CD14-positive monocyte (primary cell): ENCODE measurements around the gene MBD5. TPM values are rescaled to one million over a fixed set of nuclear protein-coding genes. Genes with fewer than 3 reads are reported as not detected.

Source experiments
- DNase-seq, 3 donors: peaks; one replicate each; pipeline ENCODE4 v3.0.0-alpha.2; 2011 to 2022
- H2AFZ ChIP-seq: 2 replicates; pipeline ENCODE4 v1.6.0; 2012; ENCODE audit warnings: mild to moderate bottlenecking, low read depth, low read length, inconsistent platforms; ENCODE audit not compliant: insufficient read depth, poor library complexity, severe bottlenecking
- H3K27ac ChIP-seq, 2 donors: 1 replicate in 1 of 2; 2 replicates in 1 of 2; pipeline ENCODE4 v1.5.1; 2012 to 2013; ENCODE audit warnings: low read length in 2 of 2, control low read depth in 1 of 2, inconsistent platforms in 1 of 2, low read depth in 1 of 2, mild to moderate bottlenecking in 1 of 2
- H3K27me3 ChIP-seq, 2 donors: one replicate each; pipeline versions ENCODE4 v1.6.0 to v1.6.1; 2011 to 2013; ENCODE audit warnings: low read length in 2 of 2; ENCODE audit not compliant: control insufficient read depth in 2 of 2, insufficient read depth in 2 of 2
- H3K36me3 ChIP-seq, 2 donors: replicated peaks in 1 of 2; 1 replicate in 1 of 2; 2 replicates in 1 of 2; pipeline versions ENCODE4 v1.5.1 to v1.6.1; 2012 to 2013; ENCODE audit warnings: low read length in 2 of 2, control low read depth in 1 of 2, inconsistent platforms in 1 of 2, mild to moderate bottlenecking in 1 of 2; ENCODE audit not compliant: insufficient read depth in 2 of 2, control insufficient read depth in 1 of 2
- H3K4me1 ChIP-seq, 2 donors: 1 replicate in 1 of 2; 2 replicates in 1 of 2; pipeline versions ENCODE4 v1.5.1 to v1.6.1; 2012 to 2013; ENCODE audit warnings: low read length in 2 of 2, control low read depth in 1 of 2, inconsistent platforms in 1 of 2, mild to moderate bottlenecking in 1 of 2, moderate library complexity in 1 of 2; ENCODE audit not compliant: insufficient read depth in 2 of 2, control insufficient read depth in 1 of 2
- H3K4me2 ChIP-seq: replicated peaks from 2 replicates; pipeline ENCODE3; 2012; ENCODE audit warnings: low read length, moderate library complexity, mild to moderate bottlenecking; ENCODE audit not compliant: poor library complexity, severe bottlenecking; ENCODE audit errors: extremely low read depth
- H3K4me3 ChIP-seq, 3 experiments: fragments of 200-600 bp in 1 of 3; sonication (generic) in 1 of 3; replicated peaks in 1 of 3; 1 replicate in 2 of 3; 2 replicates in 1 of 3; pipeline ENCODE4 v1.5.1; 2011 to 2013; ENCODE audit warnings: low read length in 3 of 3, mild to moderate bottlenecking in 3 of 3, control low read depth in 2 of 3, low read depth in 2 of 3, inconsistent platforms in 1 of 3, moderate library complexity in 1 of 3
- H3K79me2 ChIP-seq: 2 replicates; pipeline ENCODE4 v1.6.0; 2012; ENCODE audit warnings: mild to moderate bottlenecking, control low read depth, inconsistent platforms, low read length, moderate library complexity; ENCODE audit not compliant: insufficient read depth
- H3K9ac ChIP-seq: 2 replicates; pipeline ENCODE4 v1.6.0; 2017; ENCODE audit warnings: low read length, mild to moderate bottlenecking; ENCODE audit not compliant: insufficient read depth, poor library complexity, severe bottlenecking
- H3K9me3 ChIP-seq, 2 donors: replicated peaks in 1 of 2; 1 replicate in 1 of 2; 2 replicates in 1 of 2; pipeline versions ENCODE4 v1.5.1 to v1.6.1; 2012 to 2013; ENCODE audit warnings: low read length in 2 of 2, control low read depth in 1 of 2; ENCODE audit not compliant: control insufficient read depth in 1 of 2, insufficient read depth in 1 of 2
- H4K20me1 ChIP-seq: 2 replicates; pipeline ENCODE4 v1.6.0; 2012; ENCODE audit warnings: mild to moderate bottlenecking, low read length, control low read depth, moderate library complexity; ENCODE audit not compliant: insufficient read depth
- H3K27ac Mint-ChIP-seq, 7 donors: one replicate each; pipeline ENCODE4 v1.8.0; 2020; ENCODE audit warnings: mild to moderate bottlenecking in 7 of 7, mixed read lengths in 7 of 7, moderate library complexity in 6 of 7, inconsistent platforms in 2 of 7
- H3K27me3 Mint-ChIP-seq, 3 donors: one replicate each; pipeline ENCODE4 v1.8.0; 2021 to 2022; ENCODE audit warnings: low read depth in 3 of 3, mild to moderate bottlenecking in 3 of 3, mixed read lengths in 3 of 3, moderate library complexity in 3 of 3, inconsistent platforms in 1 of 3
- H3K36me3 Mint-ChIP-seq, 2 donors: one replicate each; pipeline ENCODE4 v1.8.0; 2020; ENCODE audit warnings: mixed read lengths in 2 of 2, inconsistent platforms in 1 of 2, mild to moderate bottlenecking in 1 of 2
- H3K4me1 Mint-ChIP-seq: one replicate; pipeline ENCODE4 v1.8.0; 2020; ENCODE audit warnings: mild to moderate bottlenecking, mixed read lengths
- H3K4me3 Mint-ChIP-seq, 2 donors: one replicate each; pipeline ENCODE4 v1.8.0; 2020; ENCODE audit warnings: mild to moderate bottlenecking in 2 of 2, mixed read lengths in 2 of 2, moderate library complexity in 1 of 2
- H3K9me3 Mint-ChIP-seq, 7 donors: one replicate each; pipeline ENCODE4 v1.8.0; 2020 to 2022; ENCODE audit warnings: mixed read lengths in 7 of 7, mild to moderate bottlenecking in 6 of 7, moderate library complexity in 6 of 7, inconsistent platforms in 2 of 7
- WGBS: methylation state at CpG from one replicate; pipeline ENCODE4 v1.1.5; 2013; ENCODE audit warnings: missing lambda C conversion rate; ENCODE audit not compliant: insufficient coverage; 5-methylcytosine and 5-hydroxymethylcytosine counted together
- intact Hi-C, 2 donors: fragments of 100-400 bp; cut with micrococcal nuclease; formaldehyde crosslinking; loops; one replicate each; pipeline versions ENCODE4 v1.15.0 to v1.15.1; 2023
- polyA plus RNA-seq, 3 donors: library from polyadenylated mRNA; depleted of rRNA in 1 of 3; unstranded in 2 of 3; stranded (reverse) in 1 of 3; fragments of 300-500 nt in 2 of 3; fragments of >200 nt in 1 of 3; fragmentation: Illumina TruSeq in 2 of 3; gene quantifications; 1 replicate in 2 of 3; 2 replicates in 1 of 3; pipeline ENCODE4 v1.2.3, GENCODE V29; 2012 to 2021
- TF ChIP-seq, protein P1 (sequence below): fragments of 200-600 bp; IDR thresholded peaks from one replicate; pipeline ENCODE4 v1.8.0; 2022; ENCODE audit warnings: antibody characterized with exemption, mild to moderate bottlenecking

MBD5 gene
- polyA plus RNA-seq, 3 donors = 2.3 to 5.7 (median 3.5) TPM

DNA sequence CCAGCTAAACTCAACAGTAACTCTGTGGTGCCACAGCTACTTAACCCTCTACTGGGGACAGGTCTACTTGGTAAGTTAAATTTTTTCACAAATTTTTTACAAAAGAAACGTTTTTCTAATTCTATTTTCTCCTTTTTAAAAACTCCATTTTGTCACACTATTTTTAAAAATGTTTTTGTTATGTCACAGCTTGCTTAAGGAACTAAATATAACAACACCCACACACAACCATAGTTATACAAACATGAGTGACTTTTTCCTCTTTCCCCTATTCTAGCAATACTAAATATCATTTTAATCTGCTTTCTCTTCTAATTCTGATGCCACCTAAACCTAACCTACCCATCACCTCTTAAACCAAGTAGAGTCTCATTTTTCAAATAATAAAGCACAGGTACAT lies 463.2 kb downstream of the MBD5 start:
- no peak overlapping the region for H3K4me3 Mint-ChIP-seq
- no peaks in the 10 kb centered on the region for H3K27me3 Mint-ChIP-seq
- no peaks in the 10 kb centered on the region for H3K4me1 Mint-ChIP-seq
- peaks cover 0 to 1% (median 0%) of the 10 kb centered on the region in 7 donors for H3K9me3 Mint-ChIP-seq
- intact Hi-C loops = no loop called here
- H3K27ac ChIP-seq = no peak overlapping the region
- H3K36me3 Mint-ChIP-seq = no peaks in the 10 kb centered on the region
- no peaks in the 10 kb centered on the region for H3K36me3 ChIP-seq
- H3K4me3 ChIP-seq = no peak overlapping the region
- no peak overlapping the region for H3K9ac ChIP-seq
- H3K9me3 ChIP-seq = no peaks in the 10 kb centered on the region
- no peak overlapping the region for H3K4me2 ChIP-seq
- H2AFZ ChIP-seq = no peak overlapping the region
- H3K79me2 ChIP-seq = no peaks in the 10 kb centered on the region
- H3K4me1 ChIP-seq = no peaks in the 10 kb centered on the region
- DNase-seq = no peak
- H4K20me1 ChIP-seq = no peaks in the 10 kb centered on the region
- no peak overlapping the region for H3K27ac Mint-ChIP-seq
- no CpG with 5 or more reads among the region's 1 CpG for WGBS
- H3K27me3 ChIP-seq = no peaks in the 10 kb centered on the region
- TF ChIP-seq, protein P1, sequence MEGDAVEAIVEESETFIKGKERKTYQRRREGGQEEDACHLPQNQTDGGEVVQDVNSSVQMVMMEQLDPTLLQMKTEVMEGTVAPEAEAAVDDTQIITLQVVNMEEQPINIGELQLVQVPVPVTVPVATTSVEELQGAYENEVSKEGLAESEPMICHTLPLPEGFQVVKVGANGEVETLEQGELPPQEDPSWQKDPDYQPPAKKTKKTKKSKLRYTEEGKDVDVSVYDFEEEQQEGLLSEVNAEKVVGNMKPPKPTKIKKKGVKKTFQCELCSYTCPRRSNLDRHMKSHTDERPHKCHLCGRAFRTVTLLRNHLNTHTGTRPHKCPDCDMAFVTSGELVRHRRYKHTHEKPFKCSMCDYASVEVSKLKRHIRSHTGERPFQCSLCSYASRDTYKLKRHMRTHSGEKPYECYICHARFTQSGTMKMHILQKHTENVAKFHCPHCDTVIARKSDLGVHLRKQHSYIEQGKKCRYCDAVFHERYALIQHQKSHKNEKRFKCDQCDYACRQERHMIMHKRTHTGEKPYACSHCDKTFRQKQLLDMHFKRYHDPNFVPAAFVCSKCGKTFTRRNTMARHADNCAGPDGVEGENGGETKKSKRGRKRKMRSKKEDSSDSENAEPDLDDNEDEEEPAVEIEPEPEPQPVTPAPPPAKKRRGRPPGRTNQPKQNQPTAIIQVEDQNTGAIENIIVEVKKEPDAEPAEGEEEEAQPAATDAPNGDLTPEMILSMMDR = no peak

DNA sequence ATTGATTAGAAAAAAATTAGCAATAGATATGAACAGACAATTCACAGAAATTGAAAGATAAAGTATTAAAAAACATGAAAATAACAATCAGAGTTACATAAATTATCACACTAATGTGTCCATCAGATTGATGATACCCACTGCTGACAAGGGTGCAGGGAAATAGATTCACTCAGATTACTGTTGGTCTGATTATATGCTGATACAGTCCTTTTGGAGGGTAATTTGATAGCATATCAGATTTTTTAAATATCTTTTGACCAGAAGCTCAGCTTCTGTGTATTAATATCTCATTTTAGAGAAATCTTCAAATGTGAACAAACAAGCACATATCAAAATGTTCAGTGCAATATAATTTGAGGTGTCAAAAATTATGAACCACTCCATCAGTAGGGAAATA lies 465.8 kb downstream of the MBD5 start:
- Mint-ChIP-seq H3K27ac (no peak overlapping the region), H3K36me3 (peaks cover 2 to 3% of the 10 kb centered on the region in 2 donors), H3K9me3 (peaks cover 0 to 1% (median 0%) of the 10 kb centered on the region in 7 donors), H3K27me3 (no peaks in the 10 kb centered on the region), H3K4me1 (no peaks in the 10 kb centered on the region), H3K4me3 (no peak overlapping the region)
- TF ChIP-seq, protein P1 = no peak
- Histone ChIP-seq H3K79me2 (no peaks in the 10 kb centered on the region), H3K4me2 (no peak overlapping the region), H3K27me3 (no peaks in the 10 kb centered on the region), H3K9me3 (no peaks in the 10 kb centered on the region), H3K9ac (no peak overlapping the region), H3K4me3 (no peak overlapping the region), H3K36me3 (no peaks in the 10 kb centered on the region), H2AFZ (no peak overlapping the region), H3K27ac (no peak overlapping the region), H4K20me1 (no peaks in the 10 kb centered on the region), H3K4me1 (no peaks in the 10 kb centered on the region)
- DNase-seq = no peak
- intact Hi-C loops = no loop called here
